Iris pigment epithelial cell (primary cell): ENCODE measurements around the gene MDM4.

Experiments
- DNase-seq: peaks from one replicate; pipeline ENCODE4 v3.0.0-alpha.2; 2011; ENCODE audit warnings: low read depth

Gene MDM4

GRCh38 chr1:204578867-204579664 is 62.9 kb downstream of the MDM4 start:
- no peak for DNase-seq

GRCh38 chr1:204579681-204580080 is 63.5 kb downstream of the MDM4 start:
- DNase-seq: no peak

GRCh38 chr1:204580862-204581261 is 64.7 kb downstream of the MDM4 start:
- DNase-seq: no peak

DNA sequence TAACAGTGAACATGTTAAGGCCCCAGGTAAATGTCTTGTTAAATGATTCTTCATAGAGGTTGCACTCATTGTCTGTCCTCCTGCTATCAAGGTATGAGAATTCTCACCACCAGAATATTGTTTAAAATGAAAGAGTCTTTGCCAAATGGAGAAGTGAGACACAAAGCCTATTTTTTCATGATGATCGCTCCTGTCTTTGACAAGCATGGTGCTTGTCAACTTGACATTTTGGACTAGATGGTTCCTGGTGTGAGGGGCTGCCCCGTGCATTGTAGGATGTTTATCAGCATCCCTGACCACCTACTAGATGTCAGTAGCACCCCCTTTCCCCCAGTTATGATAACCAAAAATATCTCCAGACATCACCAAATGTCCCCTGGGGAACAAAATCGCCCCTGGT is 65.6 kb downstream of the MDM4 start:
- DNase-seq: no peak

DNA sequence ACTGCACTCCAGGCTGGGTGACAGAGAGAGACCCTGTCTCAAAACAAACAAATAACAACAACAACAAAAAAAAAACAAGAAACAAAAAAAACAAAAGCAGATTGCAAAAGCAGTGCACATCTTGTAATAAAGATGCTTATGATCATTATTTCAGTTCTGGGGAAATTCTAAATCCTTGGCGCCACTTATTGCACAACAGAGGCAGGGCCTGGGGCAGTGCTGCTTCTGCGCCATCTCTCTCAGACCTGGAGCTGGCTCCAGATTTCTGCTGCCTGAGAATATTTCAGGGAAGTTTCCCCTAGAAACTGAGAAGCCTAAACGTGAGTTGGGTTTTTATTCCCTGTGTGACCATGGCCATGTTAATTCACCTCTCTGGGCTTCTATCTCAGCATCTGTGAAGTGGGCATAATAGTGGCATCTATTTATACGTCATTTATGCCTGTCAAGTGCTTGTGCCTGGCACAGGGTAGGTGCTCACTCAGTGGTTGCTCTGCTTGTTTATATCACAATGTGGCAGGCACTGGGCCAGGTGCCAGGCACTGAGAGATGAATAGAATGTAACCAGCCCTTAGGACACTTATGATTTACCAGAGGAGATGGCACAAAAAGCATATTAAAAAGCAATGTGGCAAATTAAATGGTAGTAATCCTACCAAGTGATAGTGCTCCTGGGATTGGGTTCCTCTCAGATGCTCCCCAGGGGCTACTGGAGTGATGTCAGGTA is 67.9 kb downstream of the MDM4 start:
- no peak for DNase-seq

DNA sequence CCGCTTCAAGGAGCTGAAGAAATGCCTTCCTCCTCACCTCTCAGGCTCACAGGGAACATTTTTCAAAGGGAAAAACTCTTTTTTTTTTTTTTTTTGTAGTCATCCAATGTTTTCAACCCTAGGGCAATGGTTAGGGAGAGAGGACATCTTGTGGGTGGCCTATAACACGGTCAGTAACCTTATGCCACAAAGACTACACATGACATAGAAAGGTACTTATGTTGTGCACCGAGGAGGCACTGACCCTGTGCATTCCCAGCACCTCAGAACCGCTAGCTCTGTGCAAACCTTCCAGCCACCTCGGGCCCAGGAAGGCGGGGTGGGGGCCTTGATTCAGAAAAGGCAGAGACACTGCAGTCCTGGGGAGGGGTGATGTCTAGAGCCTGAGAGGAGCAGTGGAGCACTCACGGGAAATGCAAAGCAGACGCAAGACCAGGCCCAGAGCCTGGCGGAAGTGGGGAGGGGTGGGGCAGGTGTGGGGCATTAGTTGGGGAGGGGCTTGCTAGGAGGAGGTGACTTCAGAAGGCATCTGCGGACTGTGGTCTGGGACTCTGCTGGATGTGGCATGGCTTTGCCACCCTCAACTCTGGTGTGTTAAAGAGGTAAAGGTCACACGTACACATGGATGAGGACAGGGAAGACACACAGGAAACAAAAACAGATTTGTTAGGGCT is 68.6 kb downstream of the MDM4 start:
- DNase-seq: no peak

DNA sequence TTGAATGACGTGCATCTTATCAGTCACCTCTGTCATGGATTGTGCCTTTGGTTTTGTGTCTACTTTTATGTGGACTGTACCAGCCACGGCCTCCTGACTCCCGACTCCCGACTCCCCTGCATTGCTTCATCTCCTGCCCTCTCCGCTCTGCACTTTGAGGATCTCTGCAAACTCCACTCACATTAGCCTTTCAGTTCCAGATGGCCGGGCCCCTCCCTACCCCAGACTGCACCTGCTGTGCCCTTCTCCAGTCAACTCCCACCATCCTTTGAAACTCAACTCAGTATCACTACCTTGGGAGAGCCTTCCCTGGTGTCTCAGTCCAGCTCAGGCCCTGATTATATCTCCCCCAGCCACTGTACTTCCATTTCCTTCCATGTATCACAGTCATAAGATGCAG is 71.4 kb downstream of the MDM4 start:
- DNase-seq: no peak

DNA sequence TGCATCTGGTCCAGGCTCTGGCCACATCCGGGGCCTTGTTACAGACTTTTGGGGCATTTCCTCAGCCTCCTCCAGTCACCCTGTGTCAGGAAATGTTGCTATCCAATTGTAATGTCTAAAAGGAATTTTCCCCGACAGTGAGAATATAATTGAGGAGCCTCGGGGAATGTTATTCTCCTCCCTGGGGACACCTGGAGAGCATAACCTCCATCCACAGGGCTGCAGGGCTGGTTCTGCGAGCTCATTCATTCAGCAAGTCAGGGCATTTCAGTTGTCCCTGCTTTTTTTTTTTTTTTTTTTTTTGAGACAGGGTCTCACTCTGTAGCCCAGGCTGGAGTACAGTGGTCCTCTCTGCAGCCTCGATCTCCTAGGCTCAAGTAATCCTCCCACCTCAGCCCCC is 72.6 kb downstream of the MDM4 start:
- DNase-seq: no peak

GRCh38 chr1:204589409-204590038 is 73.3 kb downstream of the MDM4 start:
- DNase-seq: no peak

- DNase-seq: peak; percentile 69
These were observed 75.4 kb downstream of the MDM4 start for GRCh38 chr1:204591473-204592090.

DNA sequence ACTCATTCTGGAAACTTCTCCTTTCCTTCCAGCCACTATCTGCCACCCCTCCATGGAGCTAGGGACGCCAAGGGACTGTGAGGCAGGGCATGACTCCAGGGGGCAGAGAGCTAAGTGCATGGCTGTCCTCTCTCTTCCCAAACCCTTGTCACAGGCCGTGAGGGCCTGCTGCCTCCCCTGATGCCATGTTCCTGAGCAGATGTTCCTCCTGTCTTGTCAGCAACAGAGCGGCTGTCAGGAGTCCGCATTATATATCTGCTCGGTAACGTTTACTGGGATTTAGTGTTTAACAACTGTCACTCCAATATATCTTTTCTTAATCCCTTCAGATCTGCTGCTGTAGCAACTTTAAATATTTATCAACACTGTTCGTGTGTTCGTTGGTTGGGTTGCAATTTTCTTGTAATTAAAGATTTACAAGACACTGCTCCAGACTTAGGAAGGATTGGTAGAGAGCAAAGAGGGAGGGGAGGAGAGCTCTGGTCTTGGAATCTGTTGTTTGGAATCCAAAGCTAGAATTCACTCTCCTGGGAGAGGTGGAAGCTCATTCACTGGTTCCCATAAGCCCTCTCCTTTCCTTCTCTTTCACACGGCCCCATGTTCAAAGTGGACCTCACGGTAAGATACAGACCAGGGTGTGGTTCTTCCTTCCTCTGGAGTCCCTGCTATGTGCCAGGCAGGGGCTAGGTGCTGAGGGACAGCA is 76.2 kb downstream of the MDM4 start:
- DNase-seq: no peak

DNA sequence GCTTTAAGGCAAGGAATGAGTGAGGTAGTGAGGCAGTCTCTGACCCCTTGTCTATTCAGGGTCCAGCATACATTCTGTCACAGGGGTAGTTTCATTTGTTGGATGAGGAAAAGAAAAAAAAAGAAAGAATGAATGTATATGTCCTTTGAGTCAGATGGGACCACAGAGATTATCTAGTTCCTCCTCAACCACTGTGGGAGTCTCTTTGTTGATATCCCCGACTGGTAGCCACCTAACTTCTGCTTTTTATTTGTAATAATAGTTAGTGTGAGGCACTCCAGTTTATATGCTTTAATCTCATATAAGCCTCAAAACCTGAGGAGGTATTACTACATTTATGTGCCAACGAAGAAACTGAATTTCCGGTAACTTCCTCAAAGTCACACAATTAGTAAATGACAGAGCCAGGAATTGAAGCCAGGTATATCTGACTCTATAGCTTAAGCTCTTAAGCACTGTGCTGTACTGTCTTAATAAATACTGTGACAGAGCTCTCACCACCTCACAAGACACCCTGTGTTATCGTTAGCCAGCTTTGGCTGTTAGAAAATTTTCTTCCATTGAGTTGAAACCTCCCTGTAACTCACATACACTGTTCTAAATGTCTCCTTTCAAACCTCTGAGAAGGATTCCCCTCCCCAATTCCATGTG is 82.2 kb downstream of the MDM4 start:
- no peak for DNase-seq

GRCh38 chr1:204599098-204599497 is 82.9 kb downstream of the MDM4 start:
- no peak for DNase-seq

GRCh38 chr1:204599596-204599995 is 83.4 kb downstream of the MDM4 start:
- no peak for DNase-seq

GRCh38 chr1:204600203-204600602 is 84.0 kb downstream of the MDM4 start:
- no peak for DNase-seq

- no peak for DNase-seq
These were observed 84.8 kb downstream of the MDM4 start for GRCh38 chr1:204600968-204601367.

GRCh38 chr1:204602111-204602579 is 85.9 kb downstream of the MDM4 start:
- no peak for DNase-seq

GRCh38 chr1:204602871-204603542 is 86.8 kb downstream of the MDM4 start:
- no peak for DNase-seq

- no peak for DNase-seq
These were observed 89.6 kb downstream of the MDM4 start for GRCh38 chr1:204605791-204606190.
